ENCODE measurements around the gene TGFBR3.

TGFBR3 gene

GRCh38 chr1:91781901-91782622 lies 103.9 kb downstream of the TGFBR3 start:
- H3K9ac ChIP-seq, result no peak overlapping the region
- H4K20me1 ChIP-seq (ENCODE audit: insufficient read depth), result no peaks in the 10 kb centered on the region
- H3K79me2 ChIP-seq (ENCODE audit: insufficient read depth, low read depth), result no peaks in the 10 kb centered on the region
- H3K4me2 ChIP-seq, result no peak overlapping the region
- H3K4me3 ChIP-seq (IDR thresholded peaks at IDR 0.05; ENCODE audit: insufficient read depth, low read depth, low read length), result no peak overlapping the region
- TF ChIP-seq CTCF (conservative IDR thresholded peaks at IDR 0.05; ENCODE audit: low read depth, low read length), result no peak
- H2AFZ ChIP-seq (ENCODE audit: low read depth), result no peak overlapping the region
- H3K36me3 ChIP-seq (ENCODE audit: insufficient read depth), result no peaks in the 10 kb centered on the region
- no peaks in the 10 kb centered on the region for H3K27me3 ChIP-seq (ENCODE audit: insufficient read depth, low read depth)
- H3K27ac ChIP-seq, result no peak overlapping the region
- H3K4me1 ChIP-seq (ENCODE audit: low read depth, poor library complexity, severe bottlenecking), result no peaks in the 10 kb centered on the region

GRCh38 chr1:91781371-91781825 lies 104.6 kb downstream of the TGFBR3 start:
- no peak for TF ChIP-seq CTCF (conservative IDR thresholded peaks at IDR 0.05; ENCODE audit: low read depth, low read length)
- Histone ChIP-seq H3K4me2 (no peak overlapping the region), H2AFZ (ENCODE audit: low read depth) (no peak overlapping the region)

GRCh38 chr1:91779548-91780021 lies 106.4 kb downstream of the TGFBR3 start:
- Histone ChIP-seq H3K4me2 (no peak overlapping the region), H3K79me2 (ENCODE audit: insufficient read depth, low read depth) (no peaks in the 10 kb centered on the region), H3K4me1 (ENCODE audit: low read depth, poor library complexity, severe bottlenecking) (no peaks in the 10 kb centered on the region), H3K27me3 (ENCODE audit: insufficient read depth, low read depth) (no peaks in the 10 kb centered on the region), H3K9ac (no peak overlapping the region), H3K27ac (no peak overlapping the region), H2AFZ (ENCODE audit: low read depth) (no peak overlapping the region), H3K4me3 (IDR thresholded peaks at IDR 0.05; ENCODE audit: insufficient read depth, low read depth, low read length) (no peak overlapping the region), H4K20me1 (ENCODE audit: insufficient read depth) (no peaks in the 10 kb centered on the region), H3K36me3 (ENCODE audit: insufficient read depth) (no peaks in the 10 kb centered on the region)
- TF ChIP-seq CTCF (conservative IDR thresholded peaks at IDR 0.05; ENCODE audit: low read depth, low read length), result no peak

More at GRCh38 chr1:91781371-91781825, 104.6 kb downstream of the TGFBR3 start:
- H3K4me1 ChIP-seq (ENCODE audit: low read depth, poor library complexity, severe bottlenecking), result no peaks in the 10 kb centered on the region
- H3K9ac ChIP-seq, result no peak overlapping the region
- no peak overlapping the region for H3K27ac ChIP-seq
- no peaks in the 10 kb centered on the region for H3K36me3 ChIP-seq (ENCODE audit: insufficient read depth)
- H3K4me3 ChIP-seq (IDR thresholded peaks at IDR 0.05; ENCODE audit: insufficient read depth, low read depth, low read length), result no peak overlapping the region
- no peaks in the 10 kb centered on the region for H3K79me2 ChIP-seq (ENCODE audit: insufficient read depth, low read depth)
- H3K27me3 ChIP-seq (ENCODE audit: insufficient read depth, low read depth), result no peaks in the 10 kb centered on the region
- no peaks in the 10 kb centered on the region for H4K20me1 ChIP-seq (ENCODE audit: insufficient read depth)

GRCh38 chr1:91778964-91779363 lies 107.0 kb downstream of the TGFBR3 start:
- no peak overlapping the region for H3K9ac ChIP-seq
- no peak overlapping the region for H3K27ac ChIP-seq
- H3K4me3 ChIP-seq (IDR thresholded peaks at IDR 0.05; ENCODE audit: insufficient read depth, low read depth, low read length), result no peak overlapping the region
- H4K20me1 ChIP-seq (ENCODE audit: insufficient read depth), result no peaks in the 10 kb centered on the region
- no peaks in the 10 kb centered on the region for H3K36me3 ChIP-seq (ENCODE audit: insufficient read depth)
- no peak overlapping the region for H3K4me2 ChIP-seq
- H3K4me1 ChIP-seq (ENCODE audit: low read depth, poor library complexity, severe bottlenecking), result no peaks in the 10 kb centered on the region
- H3K79me2 ChIP-seq (ENCODE audit: insufficient read depth, low read depth), result no peaks in the 10 kb centered on the region
- H3K27me3 ChIP-seq (ENCODE audit: insufficient read depth, low read depth), result no peaks in the 10 kb centered on the region
- TF ChIP-seq CTCF (conservative IDR thresholded peaks at IDR 0.05; ENCODE audit: low read depth, low read length), result no peak
- H2AFZ ChIP-seq (ENCODE audit: low read depth), result no peak overlapping the region
